Left lobe of liver (tissue), 2 donors: ENCODE data around the gene C9orf50. TPM values are rescaled to one million over a fixed set of nuclear protein-coding genes. Genes with fewer than 3 reads are reported as not detected.
"Not testable (repeated sequence)": the region's sequence is repeated elsewhere in the genome, so short reads cannot be mapped to it uniquely, and the experiment has no call there.

Experiments
- ATAC-seq: fragments of 200-7000 bp; cut with Tn5 transposase; one replicate; pipeline ENCODE4 v1.9.1; 2020; ENCODE audit warnings: mild to moderate bottlenecking, moderate library complexity
- DNase-seq: peaks from one replicate; pipeline ENCODE4 v3.0.0-alpha.2; 2020; ENCODE audit warnings: low spot score
- total RNA-seq: library from RNA; stranded (reverse); gene quantifications from one replicate; pipeline ENCODE4 v1.2.1, GENCODE V29; 2021
- donor health status: DM: no; HTN: no; CAD: no; lungs with moderate emphysema.
- donor health status: DM: no; HTN: yes; CAD: no.

The C9orf50 gene
- total RNA-seq, 1 donor from 2014 or later: not detected

- ATAC-seq (no peak), DNase-seq (no peak)
Measured at GRCh38 chr9:129595311-129595741, 25.6 kb downstream of the C9orf50 start.

- no peak for ATAC-seq
- no peak for DNase-seq
Measured at GRCh38 chr9:129594632-129595031, 26.3 kb downstream of the C9orf50 start.

- ATAC-seq: not testable (repeated sequence)
Measured at GRCh38 chr9:129592790-129593189, 28.1 kb downstream of the C9orf50 start.

GRCh38 chr9:129591916-129592315 lies 29.0 kb downstream of the C9orf50 start:
- ATAC-seq: no peak
- DNase-seq: no peak

More at GRCh38 chr9:129592790-129593189, 28.1 kb downstream of the C9orf50 start:
- DNase-seq: not testable (repeated sequence)

GRCh38 chr9:129590466-129590865 lies 30.4 kb downstream of the C9orf50 start:
- ATAC-seq: no peak
- no peak for DNase-seq

- ATAC-seq: no peak
- DNase-seq: no peak
Measured at GRCh38 chr9:129587487-129588262, 33.2 kb downstream of the C9orf50 start.

GRCh38 chr9:129586685-129587084 lies 34.2 kb downstream of the C9orf50 start:
- ATAC-seq (no peak), DNase-seq (no peak)

GRCh38 chr9:129586245-129586644 lies 34.7 kb downstream of the C9orf50 start:
- ATAC-seq: no peak
- DNase-seq: no peak

- DNase-seq (no peak), ATAC-seq (no peak)
Measured at GRCh38 chr9:129585352-129585751, 35.5 kb downstream of the C9orf50 start.

- DNase-seq: peak; percentile 73
Measured at GRCh38 chr9:129584136-129584535, 36.8 kb downstream of the C9orf50 start.

GRCh38 chr9:129583308-129584038 lies 37.4 kb downstream of the C9orf50 start:
- no peak for DNase-seq
- ATAC-seq: no peak

More at GRCh38 chr9:129584136-129584535, 36.8 kb downstream of the C9orf50 start:
- ATAC-seq: peak; percentile 93

- no peak for DNase-seq
- ATAC-seq: no peak
Measured at GRCh38 chr9:129582855-129583254, 38.0 kb downstream of the C9orf50 start.

GRCh38 chr9:129581505-129582189 lies 39.3 kb downstream of the C9orf50 start:
- ATAC-seq (no peak), DNase-seq (no peak)

GRCh38 chr9:129580211-129580915 lies 40.5 kb downstream of the C9orf50 start:
- no peak for DNase-seq

GRCh38 chr9:129579294-129579693 lies 41.6 kb downstream of the C9orf50 start:
- DNase-seq (no peak), ATAC-seq (no peak)

More at GRCh38 chr9:129580211-129580915, 40.5 kb downstream of the C9orf50 start:
- no peak for ATAC-seq

- ATAC-seq: peak; percentile 53
- no peak for DNase-seq
Measured at GRCh38 chr9:129576546-129577543, 44.1 kb downstream of the C9orf50 start.

GRCh38 chr9:129575818-129576217 lies 45.1 kb downstream of the C9orf50 start:
- DNase-seq (no peak), ATAC-seq (no peak)

- ATAC-seq (no peak), DNase-seq (no peak)
Measured at GRCh38 chr9:129574911-129575585, 45.9 kb downstream of the C9orf50 start.

GRCh38 chr9:129573977-129574376 lies 46.9 kb downstream of the C9orf50 start:
- ATAC-seq (no peak), DNase-seq (no peak)
